ENCODE results near the gene WIPF3.
"Not testable (repeated sequence)": the region's sequence is repeated elsewhere in the genome, so short reads cannot be mapped to it uniquely, and the experiment has no call there.

The WIPF3 gene

DNA sequence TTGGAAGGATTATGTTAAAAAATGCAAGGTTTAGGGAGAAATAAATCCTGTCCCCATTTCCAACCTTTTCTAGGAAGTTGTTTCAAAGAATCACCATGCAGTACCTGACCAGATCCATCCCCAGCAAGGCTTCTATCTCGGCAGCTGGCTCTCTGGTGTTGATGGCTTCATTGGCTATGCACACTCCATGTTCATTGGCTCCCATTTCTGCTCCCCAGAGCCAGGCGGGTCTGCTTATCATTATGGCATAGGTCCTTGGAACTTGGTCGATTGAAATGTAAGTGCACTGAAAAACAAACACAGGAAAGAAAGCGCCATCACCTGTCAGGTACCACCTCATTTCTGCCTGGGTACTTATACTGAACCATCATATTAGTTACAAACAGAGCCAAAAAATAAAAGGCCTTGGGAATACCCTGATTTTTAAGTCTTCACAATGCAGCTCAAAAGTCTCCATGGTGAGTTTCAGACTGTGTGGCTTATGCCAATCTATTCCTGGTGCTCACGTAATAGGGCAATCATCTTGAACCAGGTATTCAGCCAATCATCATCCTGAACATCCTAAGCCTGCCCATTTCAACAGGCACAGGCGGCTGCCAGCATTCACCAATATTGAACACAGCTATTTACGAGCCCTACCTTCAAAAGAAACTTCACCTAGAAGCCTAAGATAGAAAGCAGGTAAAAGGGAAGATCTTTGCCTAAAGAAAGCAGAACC lies 148.9 kb downstream of the WIPF3 start:
- DNase-seq (ENCODE audit: low read depth), result no peak

DNA sequence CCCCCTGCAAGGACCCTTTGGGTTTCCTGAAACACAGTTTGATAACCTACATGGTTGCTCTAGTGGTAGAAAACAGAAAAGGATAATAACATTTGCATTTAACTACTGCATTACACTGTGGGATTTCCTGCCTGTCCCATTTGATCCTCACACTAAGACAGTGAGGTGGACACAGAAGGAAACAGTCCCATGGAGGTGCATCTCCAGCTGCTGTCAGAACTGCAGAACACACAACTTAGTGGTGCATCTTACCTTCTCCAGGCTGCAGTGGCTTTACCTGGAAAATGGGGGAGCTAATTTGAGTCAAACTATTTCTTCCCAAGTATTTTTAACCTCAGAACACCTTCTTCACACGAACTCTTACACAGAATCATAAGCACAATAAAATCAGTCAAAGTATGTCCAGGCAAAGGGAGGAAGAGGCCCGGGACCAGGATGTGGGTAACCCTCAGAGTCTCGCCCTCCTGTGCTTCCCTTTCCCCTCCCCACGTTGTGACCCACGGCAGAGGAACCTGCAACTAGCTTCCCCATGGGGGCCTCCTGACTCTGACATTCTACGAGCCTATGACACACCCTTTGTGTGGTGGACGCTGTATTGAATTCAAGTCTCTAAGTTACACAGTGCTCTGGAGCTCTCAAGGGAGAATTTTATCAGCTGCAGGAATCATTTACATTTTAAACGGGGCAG lies 149.6 kb downstream of the WIPF3 start:
- DNase-seq (ENCODE audit: low read depth), result no peak

- no peak for DNase-seq (ENCODE audit: low read depth)
Measured at GRCh38 chr7:29956487-29956836, 150.2 kb downstream of the WIPF3 start.

GRCh38 chr7:29957521-29958310 lies 151.4 kb downstream of the WIPF3 start:
- no peak for DNase-seq (ENCODE audit: low read depth)

DNA sequence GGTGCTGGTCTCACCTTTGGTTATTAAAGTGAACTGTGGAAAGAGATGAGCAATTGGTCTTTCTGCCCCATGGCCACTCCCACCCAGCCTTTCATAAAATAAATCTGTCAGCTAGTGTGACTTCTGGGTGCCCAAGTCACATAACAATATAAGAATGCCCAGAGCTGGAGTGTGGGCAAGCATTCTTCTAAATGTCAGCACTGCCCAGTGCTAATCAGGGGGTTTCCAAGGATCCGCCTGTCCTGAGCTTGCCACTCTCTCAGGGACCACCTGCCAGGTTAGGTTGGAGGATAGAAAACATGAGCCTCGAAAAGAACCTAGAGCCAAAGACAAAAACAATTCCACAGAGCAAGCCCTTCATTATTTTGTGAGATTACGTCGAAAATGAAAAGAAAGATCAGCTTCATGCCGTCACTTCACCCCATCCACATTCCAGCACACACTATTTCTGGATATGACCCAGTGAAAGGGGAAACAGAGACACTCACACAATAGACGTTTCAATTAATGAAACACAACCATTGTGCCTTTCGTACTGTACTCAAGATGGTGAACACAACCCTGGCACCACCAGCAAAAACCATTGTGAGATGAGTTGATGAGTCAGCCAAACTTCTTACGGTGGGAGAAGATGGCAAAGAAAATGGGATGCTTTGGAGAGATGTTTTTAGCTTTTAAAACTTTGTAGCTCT lies 152.5 kb downstream of the WIPF3 start:
- DNase-seq (ENCODE audit: low read depth), result no peak

DNA sequence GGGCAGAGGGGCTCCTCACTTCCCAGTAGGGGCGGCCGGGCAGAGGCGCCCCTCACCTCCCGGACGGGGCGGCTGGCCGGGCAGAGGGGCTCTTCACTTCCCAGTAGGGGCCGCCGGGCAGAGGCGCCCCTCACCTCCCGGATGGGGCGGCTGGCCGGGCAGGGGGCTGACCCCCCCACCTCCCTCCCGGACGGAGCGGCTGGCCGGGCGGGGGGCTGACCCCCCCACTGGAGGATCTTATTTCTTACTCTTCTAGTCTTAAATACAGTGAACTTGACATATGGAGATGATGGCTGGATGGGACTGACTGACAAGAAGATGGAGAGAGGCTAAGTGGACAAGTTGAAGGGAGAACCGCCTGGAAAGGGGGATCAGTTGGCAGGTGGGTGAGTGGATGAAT lies 155.3 kb downstream of the WIPF3 start:
- not testable (repeated sequence) for DNase-seq (ENCODE audit: low read depth)

GRCh38 chr7:29962035-29962434 lies 155.7 kb downstream of the WIPF3 start:
- DNase-seq (ENCODE audit: low read depth), result no peak

DNA sequence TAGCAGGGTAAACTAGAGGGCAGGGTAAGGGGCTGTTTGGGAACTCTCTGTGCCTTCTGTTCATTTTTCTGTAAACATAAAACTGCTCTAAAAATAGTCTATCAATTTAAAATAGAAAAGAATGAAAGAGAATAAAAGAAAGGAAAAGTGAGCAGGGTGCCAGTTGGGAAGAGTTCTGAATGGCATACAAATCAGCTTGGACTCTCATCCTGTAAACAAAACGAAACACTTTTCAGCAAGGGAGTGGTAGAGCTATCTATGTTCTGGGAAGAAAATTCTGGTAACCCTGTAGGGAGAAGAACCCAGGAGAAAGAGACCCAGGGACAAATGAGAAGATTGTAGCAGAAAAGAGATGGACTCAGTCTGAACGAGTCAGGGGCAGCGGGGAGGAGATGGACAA lies 158.7 kb downstream of the WIPF3 start:
- no peak for DNase-seq (ENCODE audit: low read depth)

All from stromal cell of bone marrow (primary cell).